Erythroblast (primary cell): ENCODE measurements around the gene EEF1AKMT1.

Experiments
- GATA1 ChIP-seq: IDR thresholded peaks from 2 replicates; pipeline ENCODE4 v1.6.1; 2011; ENCODE audit warnings: low read depth, mild to moderate bottlenecking, control low read depth, low read length, moderate library complexity
- POLR2A ChIP-seq: IDR thresholded peaks from 2 replicates; pipeline ENCODE4 v1.6.1; 2011; ENCODE audit warnings: mild to moderate bottlenecking, low read length

GRCh38 chr13:20812890-20813289 lies 39.1 kb upstream of the EEF1AKMT1 start:
- TF ChIP-seq POLR2A (no peak), GATA1 (no peak)
